HG02852 (cell line): ENCODE measurements around the gene CD300E.
"Not testable (repeated sequence)": the region's sequence is repeated elsewhere in the genome, so short reads cannot be mapped to it uniquely, and the experiment has no call there.

Source experiments
- ATAC-seq: cut with Tn5 transposase; IDR thresholded peaks from one replicate; pipeline ENCODE4 v1.9.1; 2021; ENCODE audit warnings: mild to moderate bottlenecking, moderate library complexity; ENCODE audit not compliant: unreplicated experiment

Gene CD300E

DNA sequence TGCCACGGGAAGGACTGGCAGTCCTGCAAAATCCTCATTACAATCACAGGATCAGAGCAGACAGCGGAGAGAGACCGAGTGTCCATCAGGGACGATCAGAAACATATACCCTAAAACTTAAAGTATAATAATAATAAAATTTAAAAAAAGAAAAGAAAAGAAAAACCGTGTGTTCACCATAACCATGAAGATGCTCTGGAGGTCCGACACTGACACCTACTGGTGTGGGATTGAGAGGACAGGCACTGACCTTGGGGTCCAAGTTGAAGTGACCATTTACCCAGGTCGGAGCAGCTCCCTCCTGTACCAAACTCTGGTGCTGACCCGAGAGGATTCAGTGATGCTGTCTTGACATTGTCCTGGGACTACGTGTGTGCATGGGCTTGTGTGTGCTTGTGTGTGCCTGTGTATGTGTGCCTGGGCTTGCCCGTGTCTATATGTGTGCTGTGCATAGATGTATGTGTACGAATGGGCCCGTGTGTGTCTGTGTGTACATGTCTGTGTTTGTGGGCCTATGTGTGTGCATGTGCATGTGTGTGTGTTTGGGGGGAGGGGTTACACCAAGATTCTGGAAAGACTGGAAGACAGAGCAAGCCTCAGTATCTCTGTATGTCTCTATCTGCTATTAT lies 21.5 kb downstream of the CD300E start:
- no peak for ATAC-seq

DNA sequence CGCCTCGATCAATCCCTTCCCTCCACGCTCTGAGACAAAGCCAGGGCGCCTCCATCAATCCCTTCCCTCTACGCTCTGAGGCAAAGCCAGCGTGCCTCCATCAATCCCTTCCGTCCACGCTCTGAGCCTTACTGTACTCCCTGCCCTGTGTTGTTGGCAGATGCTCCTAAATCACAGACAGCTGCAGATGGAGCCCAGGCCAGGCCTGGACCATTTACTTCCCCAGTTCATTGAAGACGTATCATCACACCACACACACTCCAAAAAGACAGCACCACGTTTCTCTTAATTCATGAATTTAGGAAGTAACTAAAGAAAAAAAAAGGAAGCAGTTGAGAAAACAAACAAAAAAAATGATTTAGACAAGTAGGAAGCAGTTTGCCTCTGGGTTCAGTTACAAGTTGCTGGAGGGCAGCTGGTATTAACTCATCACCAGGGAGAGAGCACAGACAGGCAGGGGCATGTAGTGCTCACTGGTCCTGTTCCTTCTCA lies 24.0 kb downstream of the CD300E start:
- no peak for ATAC-seq

DNA sequence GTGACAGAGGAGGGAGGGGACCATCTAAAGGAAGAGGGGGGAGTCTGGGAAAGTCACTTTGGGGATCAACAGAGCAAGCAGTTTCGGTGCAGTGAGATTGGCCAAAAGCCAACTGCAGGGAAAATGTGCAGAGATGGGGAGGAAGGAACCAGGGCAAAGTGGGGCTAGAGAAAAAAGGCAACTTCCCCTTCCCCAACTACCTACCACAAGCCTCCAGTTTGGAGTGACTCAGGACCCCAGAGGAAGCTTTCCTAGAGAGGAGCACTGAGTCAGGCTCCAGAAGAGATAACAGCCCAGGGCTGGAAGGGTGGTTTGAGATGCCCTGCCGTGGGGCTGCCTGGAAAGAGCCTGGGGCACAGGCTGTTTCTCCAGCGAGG lies 24.5 kb downstream of the CD300E start:
- ATAC-seq = no peak

DNA sequence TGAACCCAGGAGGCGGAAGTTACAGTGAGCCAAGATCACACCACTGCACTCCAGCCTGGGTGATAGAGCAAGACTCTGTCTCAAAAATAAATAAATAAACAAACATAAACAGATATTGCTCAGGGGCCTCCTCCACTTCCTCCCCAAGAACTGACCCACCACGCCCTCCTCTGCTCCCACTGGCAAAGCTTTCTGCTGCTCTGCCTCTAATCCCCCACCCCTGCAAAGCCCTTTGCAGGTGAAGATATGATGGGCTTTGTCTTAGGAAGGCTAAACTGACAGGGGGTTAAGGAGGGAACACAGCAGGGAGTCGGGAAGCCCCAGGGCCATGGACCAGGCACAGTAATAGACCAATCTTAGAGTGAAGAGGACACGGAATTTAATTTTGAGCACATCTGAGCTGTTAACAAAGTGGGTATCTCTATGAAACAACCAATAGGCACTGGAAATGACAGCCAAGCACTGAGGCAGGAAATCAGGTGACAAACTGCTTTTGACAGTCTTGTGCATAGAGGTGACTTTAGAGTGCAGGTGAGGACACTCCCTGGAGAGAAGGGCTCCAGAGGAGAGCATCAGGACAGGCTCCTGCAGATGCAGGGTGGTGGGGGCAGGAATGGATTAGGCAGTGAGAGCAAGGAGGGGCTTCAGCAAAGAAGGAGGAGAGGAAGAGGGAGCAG lies 25.1 kb downstream of the CD300E start:
- ATAC-seq = no peak

DNA sequence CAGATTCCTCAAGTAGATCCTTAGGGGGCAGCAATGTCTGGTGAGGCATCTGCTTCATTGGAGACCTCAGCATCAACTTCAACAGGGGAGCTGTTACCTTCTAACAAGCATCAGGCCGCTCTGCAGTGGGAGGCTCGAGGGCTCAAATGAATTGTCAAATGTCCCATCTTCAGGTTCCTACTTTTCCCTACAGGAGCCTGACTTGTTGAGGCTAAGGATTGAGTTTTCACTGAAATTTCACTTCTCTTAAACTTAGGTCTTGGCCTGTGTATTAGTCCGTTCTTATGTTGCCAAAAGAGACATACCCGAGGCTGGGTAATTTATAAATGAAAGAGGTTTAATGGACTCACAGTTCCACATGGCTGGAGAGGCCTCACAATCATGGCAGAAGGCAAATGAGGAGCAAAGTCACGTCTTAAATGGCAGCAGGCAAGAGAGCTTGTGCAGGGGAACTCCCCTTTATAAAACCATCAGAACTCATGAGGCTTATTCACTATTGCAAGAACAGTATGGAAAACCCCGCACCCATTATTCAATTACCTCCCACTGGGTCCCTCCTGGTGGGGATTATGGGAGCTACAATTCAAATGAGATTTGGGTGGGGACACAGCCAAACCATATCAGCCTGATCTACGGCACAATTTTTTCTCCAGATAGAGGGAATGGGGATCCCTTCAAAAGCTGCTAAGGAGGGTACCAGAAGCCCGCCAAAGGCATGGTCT lies 26.3 kb downstream of the CD300E start:
- no peak for ATAC-seq

DNA sequence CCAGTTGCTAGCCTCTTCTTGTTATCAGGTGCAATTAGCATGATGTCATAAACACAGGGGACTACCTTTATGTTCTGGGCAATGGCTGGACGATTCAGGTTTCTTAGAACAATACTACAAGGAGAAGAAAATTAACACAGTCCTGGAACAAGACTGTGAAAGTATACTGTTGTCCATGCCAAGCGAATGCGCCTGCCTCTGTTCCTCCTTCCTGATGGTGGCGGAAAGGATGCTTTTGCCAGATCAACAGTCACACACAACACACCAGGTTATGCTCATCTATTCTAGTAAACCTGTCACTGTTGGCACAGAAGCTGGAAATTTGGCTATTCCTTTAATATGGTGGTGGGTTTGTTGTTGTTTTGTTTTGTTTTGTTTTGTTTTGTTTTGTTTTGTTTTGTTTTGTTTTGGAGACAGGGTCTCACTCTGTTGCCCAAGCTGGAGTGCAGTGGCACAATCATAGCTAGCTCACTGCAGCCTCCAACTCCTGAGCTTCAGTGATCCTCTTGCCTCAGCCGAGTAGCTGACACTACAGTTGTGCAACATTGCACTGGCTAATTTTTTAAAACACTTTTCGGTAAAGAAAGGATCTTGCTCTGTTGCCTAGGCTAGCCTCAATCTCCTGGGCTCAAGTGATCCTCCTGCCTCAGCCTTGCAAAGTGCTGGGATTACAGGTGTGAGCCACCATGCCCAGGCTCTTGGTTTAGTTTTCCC lies 28.3 kb downstream of the CD300E start:
- ATAC-seq = no peak

DNA sequence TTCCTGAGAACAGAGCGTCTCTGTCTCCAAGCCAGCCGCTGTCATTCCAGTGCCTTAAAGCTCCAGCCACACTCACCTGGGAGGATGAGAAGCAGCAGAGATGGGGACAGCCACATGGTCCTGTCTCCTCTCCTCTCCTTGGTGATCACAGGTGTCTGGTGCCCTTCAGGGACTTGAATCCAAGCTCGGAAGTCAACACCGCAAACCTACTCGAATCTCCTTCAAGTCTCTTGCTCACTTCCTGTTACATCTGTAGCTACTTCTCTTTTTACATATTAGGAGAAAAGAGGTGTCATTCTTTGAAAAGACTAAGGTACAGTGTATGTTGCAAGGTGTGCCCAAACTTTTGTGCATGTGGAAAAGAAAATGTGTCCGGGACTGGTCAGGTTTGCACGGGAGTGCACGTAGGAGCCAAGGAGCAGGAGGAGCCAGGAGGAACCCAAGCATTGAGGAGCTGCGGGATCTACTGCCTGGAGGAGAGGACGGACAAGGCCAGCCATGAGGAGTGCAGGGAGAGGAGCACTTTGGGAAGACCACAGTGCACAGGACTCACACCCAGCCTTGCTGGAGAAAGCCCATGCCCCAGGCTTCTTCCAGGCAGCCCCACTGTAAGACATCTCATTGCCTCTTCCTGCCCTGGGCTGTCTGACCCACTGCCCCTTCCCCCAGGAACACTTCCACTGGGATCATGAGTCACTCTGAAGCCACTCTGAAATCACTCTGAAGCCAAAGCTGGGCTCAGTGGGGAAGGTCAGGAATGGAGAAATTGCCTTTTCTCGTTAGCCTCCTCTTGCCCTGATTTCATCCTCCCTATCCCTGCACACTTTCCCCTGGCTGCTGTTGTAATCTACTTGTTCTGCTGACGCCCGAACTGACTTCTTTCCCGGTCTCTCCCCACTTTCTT lies 31.2 kb downstream of the CD300E start, which contains the start of gene CD300LD:
CD300LD (minus strand) TSS at position 197 of the 904 bp plus-strand sequence; CDS start at position 116, 81 bp downstream.
- ATAC-seq = no peak

DNA sequence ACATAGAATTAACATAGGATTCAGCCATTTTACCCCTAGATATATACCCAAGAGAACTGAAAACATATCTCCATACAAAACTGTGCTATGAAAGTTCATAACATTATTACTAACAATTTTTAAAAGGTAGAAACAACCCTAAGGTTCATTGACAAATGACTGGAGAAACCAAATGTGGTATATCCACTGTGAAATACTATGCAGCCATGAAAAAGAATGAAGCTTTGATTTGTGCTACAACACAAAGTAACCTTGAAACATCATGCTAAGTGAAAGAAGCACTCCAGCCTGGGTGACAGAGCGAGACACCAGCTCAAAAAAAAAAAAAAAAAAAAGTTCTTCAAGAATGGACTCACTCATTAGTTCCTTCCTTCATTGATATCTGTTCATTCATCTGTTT lies 32.0 kb downstream of the CD300E start:
- ATAC-seq = no peak

DNA sequence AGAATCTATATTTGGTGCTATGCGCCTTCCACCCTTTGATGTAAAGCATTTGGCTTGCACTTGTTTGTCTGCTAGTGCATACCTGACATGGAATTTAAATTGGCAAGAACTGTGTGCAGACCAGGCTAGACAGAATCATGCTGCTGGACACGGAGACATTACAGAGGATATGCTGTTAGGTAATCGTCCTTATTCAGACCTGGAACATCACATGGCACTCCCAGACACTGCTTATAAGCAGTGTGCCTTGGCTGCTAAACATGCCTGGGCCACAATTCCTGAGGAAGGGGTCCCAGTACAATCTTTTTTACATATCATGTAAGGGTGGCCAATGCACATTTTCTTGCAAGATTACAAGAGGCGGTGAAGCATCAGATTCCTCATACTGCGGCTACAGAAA lies 37.8 kb downstream of the CD300E start:
- no peak for ATAC-seq

DNA sequence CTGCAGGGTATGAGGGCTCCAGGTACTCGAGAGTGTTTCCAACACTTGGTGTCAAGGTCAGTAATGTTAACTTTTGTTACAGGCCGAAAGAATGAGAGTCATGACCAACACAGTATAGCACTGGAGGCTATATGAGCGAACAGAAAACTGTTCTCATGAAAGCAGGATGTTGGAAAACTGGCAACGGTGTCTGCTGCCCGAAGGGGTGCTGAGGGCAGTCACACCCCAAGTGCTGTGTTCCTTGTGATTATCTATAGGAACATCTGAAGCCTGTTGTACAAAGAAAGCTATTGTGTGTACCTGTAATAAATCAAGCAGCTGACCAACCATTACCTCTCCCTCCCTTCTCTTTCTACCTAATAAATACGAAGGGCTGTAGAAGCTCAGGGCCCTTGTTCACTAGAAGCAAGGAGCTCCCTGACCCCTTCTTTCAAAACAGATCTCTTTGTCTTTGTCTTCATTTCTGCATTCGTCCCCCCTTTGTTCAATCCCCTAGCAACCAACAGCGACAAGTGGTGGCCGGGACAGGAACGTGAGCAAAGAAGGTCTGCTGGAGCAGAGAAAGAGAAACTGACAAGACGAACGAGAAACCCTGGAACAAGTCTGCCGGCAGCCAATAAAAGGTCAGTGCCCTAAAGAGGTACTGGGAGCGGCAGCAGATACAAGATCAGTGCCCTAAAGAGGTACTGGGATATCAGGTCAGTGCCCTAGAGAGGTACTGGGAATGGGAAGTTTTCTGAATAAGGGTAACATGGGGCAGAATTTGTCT lies 39.1 kb downstream of the CD300E start:
- ATAC-seq = no peak

DNA sequence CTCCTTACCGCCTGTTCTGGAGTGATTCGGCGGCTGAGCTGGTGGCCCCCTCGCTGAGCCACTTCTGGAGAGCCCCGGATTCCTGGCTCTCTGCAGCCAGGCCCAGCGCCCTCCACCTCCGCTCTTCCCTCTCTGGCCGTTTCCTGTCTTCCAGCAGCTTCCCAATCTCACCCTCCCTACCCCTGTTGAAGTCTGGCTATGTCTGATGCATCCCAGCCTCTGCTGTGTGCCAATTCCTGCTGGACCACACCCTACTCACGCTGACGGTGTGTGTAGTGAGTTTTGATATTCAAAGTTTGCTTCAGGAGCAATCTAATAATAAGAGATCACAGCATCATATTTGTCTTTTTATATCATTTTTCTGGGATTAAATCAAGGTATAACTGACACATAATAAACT lies 40.9 kb downstream of the CD300E start:
- no peak for ATAC-seq

DNA sequence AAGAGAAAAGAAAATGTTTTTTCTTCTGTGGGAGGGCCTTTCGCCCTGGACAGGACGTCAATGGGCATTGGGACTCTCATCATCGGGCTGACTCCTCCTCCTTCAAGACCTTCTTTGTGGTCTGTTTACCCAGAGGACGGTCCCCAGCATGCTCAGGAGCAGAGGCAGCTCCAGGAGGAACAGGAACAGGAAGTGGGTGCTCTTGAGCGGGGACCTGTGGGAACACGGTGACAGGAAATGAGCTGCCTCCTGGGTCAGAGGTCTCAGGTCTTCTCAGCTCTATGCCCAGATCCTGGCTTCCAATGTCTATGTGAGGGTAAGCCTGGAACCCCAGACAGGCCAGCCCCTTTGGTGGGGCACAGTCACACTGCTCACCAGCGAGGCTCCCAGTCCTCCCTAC lies 43.6 kb downstream of the CD300E start:
- ATAC-seq = no peak

DNA sequence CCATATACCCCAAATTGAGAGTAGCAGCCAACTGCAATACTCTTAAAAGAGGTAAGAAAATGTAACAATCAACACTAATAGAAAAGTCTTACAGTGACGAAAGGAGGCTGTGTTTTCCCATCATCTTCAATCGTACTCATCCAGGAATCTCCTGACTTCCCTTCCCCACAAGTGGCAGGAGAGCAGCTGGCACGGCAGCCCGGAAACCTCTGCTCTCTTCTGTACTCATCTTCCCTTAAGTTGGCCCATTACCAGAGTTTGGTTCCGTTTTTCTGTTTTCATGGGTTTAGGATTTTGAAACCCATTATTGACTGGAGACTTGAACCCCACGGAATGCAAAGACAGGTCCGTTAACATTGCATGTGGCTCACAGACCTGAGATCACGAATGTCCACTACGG lies 44.6 kb downstream of the CD300E start:
- no peak for ATAC-seq

DNA sequence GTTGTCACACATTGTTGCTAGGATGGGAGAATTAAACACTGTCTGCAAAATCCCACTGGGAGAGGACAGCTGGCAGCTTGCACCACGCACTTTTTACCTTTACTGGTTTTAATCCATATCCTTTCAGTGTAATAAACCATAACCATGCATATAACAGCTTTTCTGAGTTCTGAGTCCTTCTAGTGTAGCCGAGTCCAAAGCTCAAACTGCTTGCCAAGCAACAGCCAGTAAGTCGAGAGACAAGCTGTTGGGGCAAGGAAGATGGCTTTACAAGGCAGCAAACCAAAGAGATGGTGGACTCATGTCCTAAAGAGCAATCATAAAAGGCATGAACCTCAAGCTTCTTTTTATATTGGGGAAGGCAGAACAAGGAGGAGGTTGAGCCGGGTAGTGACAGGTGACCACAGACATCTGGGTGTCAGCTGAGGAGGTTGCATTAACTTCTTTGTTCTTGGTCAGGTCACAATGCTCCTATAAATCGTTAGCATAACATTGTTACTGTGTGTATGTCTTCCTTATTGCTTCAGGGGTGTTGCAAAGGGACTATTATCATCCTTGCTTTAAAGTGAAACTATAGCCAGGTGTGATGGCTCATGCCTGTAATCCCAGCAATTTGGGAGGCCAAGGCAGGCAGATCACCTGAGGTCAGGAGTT lies 48.9 kb downstream of the CD300E start:
- no peak for ATAC-seq

DNA sequence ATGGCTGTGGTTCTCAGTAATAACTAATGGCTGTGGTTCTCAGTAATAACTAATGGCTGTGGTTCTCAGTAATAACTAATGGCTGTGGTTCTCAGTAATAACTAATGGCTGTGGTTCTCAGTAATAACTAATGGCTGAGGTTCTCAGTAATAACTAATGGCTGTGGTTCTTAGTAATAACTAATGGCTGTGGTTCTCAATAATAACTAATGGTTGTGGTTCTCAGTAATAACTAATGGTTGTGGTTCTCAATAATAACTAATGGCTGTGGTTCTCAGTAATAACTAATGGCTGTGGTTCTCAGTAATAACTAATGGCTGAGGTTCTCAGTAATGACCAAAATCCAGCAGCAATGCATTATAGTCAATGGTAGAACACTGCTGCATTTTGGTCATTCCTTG lies 49.9 kb downstream of the CD300E start:
- not testable (repeated sequence) for ATAC-seq

DNA sequence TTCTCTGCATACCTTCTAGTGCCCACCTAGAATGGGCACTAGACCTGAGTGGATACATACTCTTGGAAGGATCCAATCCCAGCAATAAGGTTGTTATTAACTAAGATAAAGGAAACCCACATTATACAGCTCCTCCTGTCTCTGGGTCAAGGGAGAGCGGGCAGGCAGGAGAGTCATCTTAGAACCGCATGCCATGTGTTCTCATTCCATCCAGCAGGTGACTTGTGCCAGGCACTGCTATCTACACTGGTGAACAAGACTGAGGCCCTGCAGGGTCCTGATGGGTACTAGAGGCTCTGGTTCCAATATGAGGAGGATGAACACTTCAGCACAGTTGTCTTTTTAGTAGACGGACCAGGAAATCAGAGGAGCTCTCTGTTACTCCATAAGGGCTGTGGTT lies 50.4 kb downstream of the CD300E start:
- no peak for ATAC-seq

DNA sequence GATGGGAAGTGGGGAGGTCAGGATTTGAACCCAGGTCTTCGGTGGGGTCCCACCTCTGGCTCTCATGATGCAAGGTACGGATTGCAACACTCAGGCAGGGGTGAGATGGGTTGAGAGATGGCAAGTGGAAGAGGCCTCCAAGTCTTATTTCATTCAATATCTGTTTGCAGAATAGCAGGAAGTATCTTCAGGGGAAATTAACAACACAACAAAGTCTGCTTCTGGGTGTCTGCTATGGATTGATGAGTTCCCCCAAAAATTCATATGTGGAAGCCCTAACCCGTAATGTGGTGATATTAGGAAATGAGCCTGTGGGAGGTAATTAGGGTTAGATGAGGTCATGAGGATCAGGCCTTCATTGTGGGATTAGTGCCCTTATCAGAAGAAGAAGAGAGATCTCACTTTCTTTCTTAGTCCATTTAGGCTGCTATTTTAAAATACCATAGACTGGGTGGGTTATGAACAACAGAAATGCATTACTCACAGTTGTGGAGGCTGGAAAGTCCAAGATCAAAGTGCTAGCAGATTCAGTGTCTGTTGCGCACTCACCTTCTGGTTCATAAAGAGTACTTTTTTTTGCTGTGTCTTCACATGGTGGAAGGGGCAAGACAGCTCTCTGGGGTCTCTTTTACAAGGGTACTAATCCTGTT lies 51.8 kb downstream of the CD300E start:
- ATAC-seq = no peak
